Central memory CD8-positive, alpha-beta T cell (primary cell): Measurements from ENCODE around the gene MTERF4.

Experiments
- ATAC-seq: fragments of 150-1000 bp; cut with Tn5 transposase; replicated peaks from 2 replicates; pipeline ENCODE4 v1.10.0; 2022; ENCODE audit warnings: mild to moderate bottlenecking, moderate FRiP score, moderate number of reproducible peaks; ENCODE audit not compliant: poor library complexity, severe bottlenecking; ENCODE audit errors: extremely low read depth
- DNase-seq, 2 donors: peaks; one replicate each; pipeline ENCODE4 v3.0.0; 2021; ENCODE audit warnings: low spot score in 2 of 2
- H3K27ac Mint-ChIP-seq: one replicate; pipeline ENCODE4 v1.8.0; 2022; ENCODE audit warnings: low read depth, mild to moderate bottlenecking, moderate library complexity, mixed read lengths
- H3K27me3 Mint-ChIP-seq: one replicate; pipeline ENCODE4 v1.8.0; 2022; ENCODE audit warnings: mixed read lengths
- H3K36me3 Mint-ChIP-seq: one replicate; pipeline ENCODE4 v1.8.0; 2022; ENCODE audit warnings: mild to moderate bottlenecking, moderate library complexity, mixed read lengths; ENCODE audit not compliant: insufficient read depth
- H3K4me1 Mint-ChIP-seq: one replicate; pipeline ENCODE4 v1.8.0; 2022; ENCODE audit warnings: mixed read lengths
- H3K4me3 Mint-ChIP-seq: one replicate; pipeline ENCODE4 v1.8.0; 2022; ENCODE audit warnings: mild to moderate bottlenecking, moderate library complexity, mixed read lengths
- H3K9me3 Mint-ChIP-seq: one replicate; pipeline ENCODE4 v1.8.0; 2022; ENCODE audit warnings: mixed read lengths

The MTERF4 gene

GRCh38 chr2:241073166-241074064 is 28.7 kb downstream of the MTERF4 start:
- H3K9me3 Mint-ChIP-seq, result no peaks in the 10 kb centered on the region
- H3K36me3 Mint-ChIP-seq, result peaks cover 11% of the 10 kb centered on the region
- H3K27ac Mint-ChIP-seq, result peak overlapping the region; percentile 74
- H3K4me3 Mint-ChIP-seq, result no peak overlapping the region
- no peaks in the 10 kb centered on the region for H3K27me3 Mint-ChIP-seq
- H3K4me1 Mint-ChIP-seq, result peaks cover 7% of the 10 kb centered on the region
- no peak for DNase-seq
- ATAC-seq, result no peak

- DNase-seq (no peak), ATAC-seq (no peak)
- H3K36me3 Mint-ChIP-seq, result peaks cover 11% of the 10 kb centered on the region
- no peaks in the 10 kb centered on the region for H3K9me3 Mint-ChIP-seq
- peaks cover 7% of the 10 kb centered on the region for H3K4me1 Mint-ChIP-seq
- peak overlapping the region; percentile 74 for H3K27ac Mint-ChIP-seq
- H3K4me3 Mint-ChIP-seq, result no peak overlapping the region
- H3K27me3 Mint-ChIP-seq, result no peaks in the 10 kb centered on the region
Observed at GRCh38 chr2:241072553-241073165, 29.4 kb downstream of the MTERF4 start.

- ATAC-seq (no peak), DNase-seq (no peak)
- Mint-ChIP-seq H3K4me1 (peaks cover 7% of the 10 kb centered on the region), H3K4me3 (no peak overlapping the region), H3K36me3 (peaks cover 11% of the 10 kb centered on the region), H3K9me3 (no peaks in the 10 kb centered on the region), H3K27me3 (no peaks in the 10 kb centered on the region), H3K27ac (peak overlapping the region; percentile 74)
Observed at GRCh38 chr2:241072151-241072550, 29.9 kb downstream of the MTERF4 start.

GRCh38 chr2:241071677-241072111 is 30.4 kb downstream of the MTERF4 start:
- no peak overlapping the region for H3K4me3 Mint-ChIP-seq
- H3K27me3 Mint-ChIP-seq, result no peaks in the 10 kb centered on the region
- ATAC-seq, result no peak
- peaks cover 7% of the 10 kb centered on the region for H3K4me1 Mint-ChIP-seq
- H3K36me3 Mint-ChIP-seq, result peaks cover 11% of the 10 kb centered on the region
- no peaks in the 10 kb centered on the region for H3K9me3 Mint-ChIP-seq
- DNase-seq, result no peak
- no peak overlapping the region for H3K27ac Mint-ChIP-seq

GRCh38 chr2:241070811-241071676 is 31.0 kb downstream of the MTERF4 start:
- H3K27ac Mint-ChIP-seq, result peak overlapping the region; percentile 83
- no peaks in the 10 kb centered on the region for H3K27me3 Mint-ChIP-seq
- no peaks in the 10 kb centered on the region for H3K9me3 Mint-ChIP-seq
- H3K4me1 Mint-ChIP-seq, result peaks cover 13% of the 10 kb centered on the region
- ATAC-seq (no peak), DNase-seq (no peak)
- H3K4me3 Mint-ChIP-seq, result no peak overlapping the region
- H3K36me3 Mint-ChIP-seq, result peaks cover 11% of the 10 kb centered on the region

- peak overlapping the region; percentile 83 for H3K27ac Mint-ChIP-seq
- H3K9me3 Mint-ChIP-seq, result no peaks in the 10 kb centered on the region
- no peak overlapping the region for H3K4me3 Mint-ChIP-seq
Observed at GRCh38 chr2:241070361-241070760, 31.7 kb downstream of the MTERF4 start.

GRCh38 chr2:241069821-241070281 is 32.2 kb downstream of the MTERF4 start:
- peaks cover 6% of the 10 kb centered on the region for H3K36me3 Mint-ChIP-seq
- ATAC-seq (no peak), DNase-seq (peak in 1 of 2 donors; percentile 10)
- H3K4me3 Mint-ChIP-seq, result no peak overlapping the region
- H3K4me1 Mint-ChIP-seq, result peaks cover 13% of the 10 kb centered on the region
- H3K27me3 Mint-ChIP-seq, result no peaks in the 10 kb centered on the region
- peak overlapping the region; percentile 83 for H3K27ac Mint-ChIP-seq
- H3K9me3 Mint-ChIP-seq, result no peaks in the 10 kb centered on the region

More at GRCh38 chr2:241070361-241070760, 31.7 kb downstream of the MTERF4 start:
- Mint-ChIP-seq H3K36me3 (peaks cover 11% of the 10 kb centered on the region), H3K4me1 (peaks cover 13% of the 10 kb centered on the region), H3K27me3 (no peaks in the 10 kb centered on the region)
- ATAC-seq (no peak), DNase-seq (peak in 1 of 2 donors; percentile 10)

GRCh38 chr2:241068942-241069810 is 32.9 kb downstream of the MTERF4 start:
- H3K9me3 Mint-ChIP-seq, result no peaks in the 10 kb centered on the region
- ATAC-seq, result no peak
- H3K27me3 Mint-ChIP-seq, result no peaks in the 10 kb centered on the region
- peaks cover 4% of the 10 kb centered on the region for H3K36me3 Mint-ChIP-seq
- peaks cover 16% of the 10 kb centered on the region for H3K4me1 Mint-ChIP-seq
- no peak overlapping the region for H3K4me3 Mint-ChIP-seq
- peak in 1 of 2 donors; percentile 5 for DNase-seq
- no peak overlapping the region for H3K27ac Mint-ChIP-seq

- no peak overlapping the region for H3K27ac Mint-ChIP-seq
- peaks cover 5% of the 10 kb centered on the region for H3K36me3 Mint-ChIP-seq
- H3K4me1 Mint-ChIP-seq, result peaks cover 19% of the 10 kb centered on the region
- no peak overlapping the region for H3K4me3 Mint-ChIP-seq
- no peaks in the 10 kb centered on the region for H3K27me3 Mint-ChIP-seq
- DNase-seq, result peak in 1 of 2 donors; percentile 11
- no peak for ATAC-seq
- H3K9me3 Mint-ChIP-seq, result no peaks in the 10 kb centered on the region
Observed at GRCh38 chr2:241068136-241068941, 33.7 kb downstream of the MTERF4 start.

- H3K27me3 Mint-ChIP-seq, result no peaks in the 10 kb centered on the region
- H3K9me3 Mint-ChIP-seq, result no peaks in the 10 kb centered on the region
- H3K36me3 Mint-ChIP-seq, result peaks cover 5% of the 10 kb centered on the region
- no peak overlapping the region for H3K27ac Mint-ChIP-seq
- H3K4me1 Mint-ChIP-seq, result peaks cover 19% of the 10 kb centered on the region
- H3K4me3 Mint-ChIP-seq, result no peak overlapping the region
- DNase-seq, result peak in 1 of 2 donors; percentile 3
- no peak for ATAC-seq
Observed at GRCh38 chr2:241067501-241068135, 34.5 kb downstream of the MTERF4 start.
